MCF 10A (cell line): ENCODE measurements around the gene NCF4. TPM values are rescaled to one million over a fixed set of nuclear protein-coding genes. Genes with fewer than 3 reads are reported as not detected.

ENCODE experiments used
- BruUV-seq: library from RNA; stranded (reverse); fragments of 400-500 nt; replicated peaks from 2 replicates; lab custom pipeline; 2021; lab: Mats Ljungman, UMichigan
- CTCF ChIA-PET: fragments of 300-600 bp; sonication (Branson Sonifier 250); formaldehyde crosslinking; extraction: SDS; loops from one replicate; lab custom pipeline; 2021; ENCODE audit warnings: antibody characterized with exemption, inconsistent platforms; lab: Yijun Ruan, JAX
- POLR2A ChIA-PET: fragments of 300-600, 350-650 bp; sonication (Branson Sonifier 250); formaldehyde crosslinking; extraction: SDS; loops from one replicate; lab custom pipeline; 2020; ENCODE audit warnings: antibody characterized with exemption, inconsistent platforms; lab: Yijun Ruan, JAX
- DNase-seq: peaks from one replicate; pipeline ENCODE4 v3.0.0-alpha.2; 2018; ENCODE audit not compliant: unreplicated experiment
- H3K27ac Mint-ChIP-seq: one replicate; pipeline ENCODE4 v1.8.0; 2022; ENCODE audit warnings: mild to moderate bottlenecking, low read depth, mixed read lengths; ENCODE audit not compliant: unreplicated experiment
- H3K27me3 Mint-ChIP-seq: one replicate; pipeline ENCODE4 v1.8.0; 2022; ENCODE audit warnings: mixed read lengths; ENCODE audit not compliant: insufficient read depth, unreplicated experiment
- H3K36me3 Mint-ChIP-seq: one replicate; pipeline ENCODE4 v1.8.0; 2022; ENCODE audit warnings: mild to moderate bottlenecking, moderate library complexity, mixed read lengths; ENCODE audit not compliant: insufficient read depth, unreplicated experiment
- H3K4me1 Mint-ChIP-seq: one replicate; pipeline ENCODE4 v1.8.0; 2022; ENCODE audit warnings: mixed read lengths; ENCODE audit not compliant: insufficient read depth, unreplicated experiment
- H3K4me3 Mint-ChIP-seq: one replicate; pipeline ENCODE4 v1.8.0; 2022; ENCODE audit warnings: mild to moderate bottlenecking, moderate library complexity, mixed read lengths; ENCODE audit not compliant: unreplicated experiment
- H3K9me3 Mint-ChIP-seq: one replicate; pipeline ENCODE4 v1.8.0; 2022; ENCODE audit warnings: mixed read lengths; ENCODE audit not compliant: unreplicated experiment
- intact Hi-C: fragments of 100-400 bp; cut with micrococcal nuclease; formaldehyde crosslinking; loops from 2 replicates; pipeline ENCODE4 v1.14.1; 2022
- total RNA-seq: library from RNA; stranded (reverse); gene quantifications from 2 replicates; pipeline ENCODE4 v1.2.3, GENCODE V29; 2022
- TF ChIP-seq, protein P1 (sequence below): fragments of 200-600 bp; IDR thresholded peaks from one replicate; pipeline ENCODE4 v1.8.0; 2022; ENCODE audit warnings: antibody characterized with exemption, mild to moderate bottlenecking; ENCODE audit not compliant: unreplicated experiment

Gene NCF4
- total RNA-seq, 1 experiment from 2014 or later: not detected

GRCh38 chr22:36860017-36860416, 789 bp upstream of the NCF4 start:
- TF ChIP-seq, protein P1, sequence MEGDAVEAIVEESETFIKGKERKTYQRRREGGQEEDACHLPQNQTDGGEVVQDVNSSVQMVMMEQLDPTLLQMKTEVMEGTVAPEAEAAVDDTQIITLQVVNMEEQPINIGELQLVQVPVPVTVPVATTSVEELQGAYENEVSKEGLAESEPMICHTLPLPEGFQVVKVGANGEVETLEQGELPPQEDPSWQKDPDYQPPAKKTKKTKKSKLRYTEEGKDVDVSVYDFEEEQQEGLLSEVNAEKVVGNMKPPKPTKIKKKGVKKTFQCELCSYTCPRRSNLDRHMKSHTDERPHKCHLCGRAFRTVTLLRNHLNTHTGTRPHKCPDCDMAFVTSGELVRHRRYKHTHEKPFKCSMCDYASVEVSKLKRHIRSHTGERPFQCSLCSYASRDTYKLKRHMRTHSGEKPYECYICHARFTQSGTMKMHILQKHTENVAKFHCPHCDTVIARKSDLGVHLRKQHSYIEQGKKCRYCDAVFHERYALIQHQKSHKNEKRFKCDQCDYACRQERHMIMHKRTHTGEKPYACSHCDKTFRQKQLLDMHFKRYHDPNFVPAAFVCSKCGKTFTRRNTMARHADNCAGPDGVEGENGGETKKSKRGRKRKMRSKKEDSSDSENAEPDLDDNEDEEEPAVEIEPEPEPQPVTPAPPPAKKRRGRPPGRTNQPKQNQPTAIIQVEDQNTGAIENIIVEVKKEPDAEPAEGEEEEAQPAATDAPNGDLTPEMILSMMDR: no peak
- H3K4me1 Mint-ChIP-seq: peaks cover 14% of the 10 kb centered on the region
- no peak overlapping the region for H3K27ac Mint-ChIP-seq
- intact Hi-C loops: loop anchor here (1.0 kb wide), 1 partner anchor 118 kb away; no protein-coding TSS in a partner anchor
- H3K36me3 Mint-ChIP-seq: no peaks in the 10 kb centered on the region
- no peak overlapping the region for H3K4me3 Mint-ChIP-seq
- H3K9me3 Mint-ChIP-seq: no peaks in the 10 kb centered on the region
- no TSS peak for BruUV-seq
- peak; percentile 25 for DNase-seq
- CTCF ChIA-PET: interaction anchor here (0.5 to 6.2 kb wide), 21 partner anchors 11 to 319 kb away, joined by 3 to 73 read pairs (median 3); no protein-coding TSS in a partner anchor
- POLR2A ChIA-PET: interaction anchor here (0.6 to 1.5 kb wide), 7 partner anchors 10 to 340 kb away, joined by 3 to 7 read pairs (median 4); partner anchors contain the start of gene IFT27
- H3K27me3 Mint-ChIP-seq: peaks cover 27% of the 10 kb centered on the region

GRCh38 chr22:36860438-36860820, 377 bp upstream of the NCF4 start:
- TF ChIP-seq, protein P1: no peak
- BruUV-seq: no TSS peak
- Mint-ChIP-seq H3K27ac (no peak overlapping the region), H3K36me3 (no peaks in the 10 kb centered on the region), H3K4me3 (no peak overlapping the region), H3K27me3 (peaks cover 31% of the 10 kb centered on the region), H3K9me3 (no peaks in the 10 kb centered on the region), H3K4me1 (peaks cover 15% of the 10 kb centered on the region)
- ChIA-PET POLR2A (interaction anchor here (1.2 to 1.5 kb wide), 4 partner anchors 10 to 339 kb away, joined by 3 to 5 read pairs (median 4); no protein-coding TSS in a partner anchor), CTCF (interaction anchor here (0.5 to 6.2 kb wide), 16 partner anchors 12 to 319 kb away, joined by 3 to 73 read pairs (median 3); no protein-coding TSS in a partner anchor)
- intact Hi-C loops: loop anchor here (1.0 kb wide), 1 partner anchor 118 kb away; no protein-coding TSS in a partner anchor
- DNase-seq: no peak

GRCh38 chr22:36862251-36863242, 1.7 kb downstream of the NCF4 start:
- CTCF ChIA-PET: interaction anchor here (0.7 to 1.4 kb wide), 3 partner anchors 11 to 310 kb away, joined by 3 to 5 read pairs (median 3); no protein-coding TSS in a partner anchor
- POLR2A ChIA-PET: interaction anchor here (0.5 kb wide), 1 partner anchor 215 kb away, joined by 3 read pairs; no protein-coding TSS in a partner anchor
- intact Hi-C loops: no loop called here
- Mint-ChIP-seq H3K27ac (no peak overlapping the region), H3K4me3 (no peak overlapping the region), H3K4me1 (peaks cover 14% of the 10 kb centered on the region), H3K27me3 (peaks cover 38% of the 10 kb centered on the region), H3K36me3 (no peaks in the 10 kb centered on the region), H3K9me3 (no peaks in the 10 kb centered on the region)
- no peak for DNase-seq
- BruUV-seq: no TSS peak
- TF ChIP-seq, protein P1: no peak

DNA sequence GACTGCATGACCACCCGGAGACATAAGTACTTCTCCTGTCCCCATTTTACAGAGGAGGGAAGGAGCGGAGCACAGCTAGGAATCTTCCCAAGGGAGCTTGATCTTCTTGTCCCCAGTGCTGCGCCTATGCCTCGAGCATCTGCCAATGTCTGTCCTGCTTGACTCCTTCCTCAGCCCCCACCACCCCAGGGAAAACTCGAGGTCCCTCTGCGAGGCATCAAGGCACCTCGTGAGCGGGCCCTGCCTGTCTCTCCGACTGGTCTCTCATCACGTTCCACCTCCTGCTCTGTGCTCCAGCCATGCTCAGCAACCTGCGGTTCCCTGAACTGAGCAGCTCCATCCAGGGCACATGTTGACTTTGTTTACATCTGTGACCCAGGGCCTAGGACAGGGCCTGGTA, 2.5 kb downstream of the NCF4 start:
- no peak overlapping the region for H3K27ac Mint-ChIP-seq
- peaks cover 14% of the 10 kb centered on the region for H3K4me1 Mint-ChIP-seq
- no peaks in the 10 kb centered on the region for H3K9me3 Mint-ChIP-seq
- ChIA-PET CTCF (interaction anchor here (0.6 to 1.4 kb wide), 2 partner anchors 181 to 336 kb away, joined by 3 to 5 read pairs; no protein-coding TSS in a partner anchor), POLR2A (no interaction called here)
- TF ChIP-seq, protein P1: no peak
- intact Hi-C loops: no loop called here
- no peaks in the 10 kb centered on the region for H3K36me3 Mint-ChIP-seq
- H3K27me3 Mint-ChIP-seq: peaks cover 31% of the 10 kb centered on the region
- H3K4me3 Mint-ChIP-seq: no peak overlapping the region
- DNase-seq: no peak
- no TSS peak for BruUV-seq
